HepG2 (cell line): ENCODE results near the gene BST2. TPM values are rescaled to one million over a fixed set of nuclear protein-coding genes. Genes with fewer than 3 reads are reported as not detected.

ENCODE experiments used
- ATAC-seq: fragments of 200-7000 bp; cut with Tn5 transposase; 3 replicates; pipeline ENCODE4 v1.9.1; 2020; ENCODE audit warnings: mild to moderate bottlenecking, moderate library complexity
- BruUV-seq: library from RNA; stranded (reverse); fragments of 400-500 nt; replicated peaks from 2 replicates; lab custom pipeline; 2021; lab: Mats Ljungman, UMichigan
- CTCF ChIA-PET: fragments of 300-600 bp; formaldehyde crosslinking; extraction: SDS; loops from one replicate; lab custom pipeline; 2021; ENCODE audit warnings: low total read pairs, inconsistent platforms, low intra/inter-chr PET ratio; lab: Yijun Ruan, JAX
- POLR2A ChIA-PET: fragments of 350-600 bp; sonication (Branson Sonifier 250); formaldehyde crosslinking; loops from one replicate; lab custom pipeline; 2020; ENCODE audit warnings: antibody characterized with exemption, inconsistent platforms; lab: Yijun Ruan, JAX
- DNase-seq: peaks from one replicate; pipeline ENCODE4 v3.0.0-alpha.2; 2015; ENCODE audit warnings: low spot score
- FAIRE-seq: peaks from 3 replicates; lab custom pipeline; 2011; peaks lifted over from hg19 to GRCh38; lab: Jason Lieb, UNC
- H2AFZ ChIP-seq: one replicate; pipeline ENCODE4 v1.6.1; 2011; ENCODE audit warnings: low read length, inconsistent platforms
- H3K27ac ChIP-seq: fragments of 300-600 bp; 3 replicates; pipeline ENCODE4 v1.8.0; 2011; ENCODE audit warnings: mixed run types, mild to moderate bottlenecking, mixed read lengths, low read length, inconsistent platforms; ENCODE audit not compliant: insufficient read depth; ENCODE audit errors: extremely low read length
- H3K27me3 ChIP-seq, 2 experiments: fragments of 200-600 bp in 1 of 2; 2 replicates in 1 of 2; 3 replicates in 1 of 2; pipeline versions ENCODE4 v1.6.0 to v1.8.0; 2011; ENCODE audit warnings: low read length in 2 of 2, mild to moderate bottlenecking in 2 of 2, moderate library complexity in 2 of 2, inconsistent platforms in 1 of 2; ENCODE audit not compliant: insufficient read depth in 2 of 2, control insufficient read depth in 1 of 2
- H3K36me3 ChIP-seq, 2 experiments: fragments of 200-600 bp in 1 of 2; replicated peaks in 1 of 2; 2 replicates in 1 of 2; 3 replicates in 1 of 2; pipeline versions ENCODE4 v1.5.1 to v1.8.0; 2011; ENCODE audit warnings: low read length in 2 of 2, inconsistent platforms in 1 of 2; ENCODE audit not compliant: insufficient read depth in 2 of 2, control insufficient read depth in 1 of 2
- H3K4me1 ChIP-seq: 2 replicates; pipeline ENCODE4 v1.5.1; 2012; ENCODE audit warnings: low read length, inconsistent platforms; ENCODE audit not compliant: insufficient read depth
- H3K4me2 ChIP-seq: 2 replicates; pipeline ENCODE4 v1.6.0; 2011; ENCODE audit warnings: low read depth, low read length, inconsistent platforms
- H3K4me3 ChIP-seq, 3 experiments: fragments of 200-600 bp in 1 of 3; sonication (generic), shearing (Covaris generic) in 1 of 3; replicated peaks in 1 of 3; 2 replicates each; pipeline ENCODE4 v1.5.1; 2011 to 2016; ENCODE audit warnings: low read length in 3 of 3, inconsistent platforms in 2 of 3, low read depth in 2 of 3, mild to moderate bottlenecking in 2 of 3, control low read depth in 1 of 3, mixed read lengths in 1 of 3; ENCODE audit not compliant: insufficient read depth in 1 of 3
- H3K79me2 ChIP-seq: one replicate; pipeline ENCODE4 v1.6.1; 2011; ENCODE audit warnings: low read length, inconsistent platforms; ENCODE audit not compliant: insufficient read depth
- H3K9ac ChIP-seq: 2 replicates; pipeline ENCODE4 v1.6.0; 2011; ENCODE audit warnings: mild to moderate bottlenecking, low read depth, low read length, inconsistent platforms; ENCODE audit not compliant: insufficient read depth
- H3K9me3 ChIP-seq: 2 replicates; pipeline ENCODE4 v1.5.1; 2012; ENCODE audit warnings: mild to moderate bottlenecking, low read length
- H4K20me1 ChIP-seq: 2 replicates; pipeline ENCODE4 v1.6.0; 2011; ENCODE audit warnings: inconsistent platforms, mild to moderate bottlenecking, low read length, moderate library complexity; ENCODE audit not compliant: insufficient read depth
- ARHGAP35 ChIP-seq: sonication (generic); formaldehyde crosslinking; IDR thresholded peaks from 2 replicates; pipeline ENCODE4 v1.9.0; 2022; ENCODE audit warnings: mild to moderate bottlenecking, inconsistent platforms, moderate library complexity, missing genetic modification reagents, borderline replicate concordance
- HMGXB3 ChIP-seq: sonication (generic); formaldehyde crosslinking; IDR thresholded peaks from 2 replicates; pipeline ENCODE4 v1.4.0; 2020; ENCODE audit warnings: missing genetic modification reagents, borderline replicate concordance
- NFIC ChIP-seq: IDR thresholded peaks from 2 replicates; pipeline ENCODE4 v1.6.1; 2012; ENCODE audit warnings: mild to moderate bottlenecking, low read length, inconsistent platforms
- ZFP90 ChIP-seq: sonication (generic); formaldehyde crosslinking; IDR thresholded peaks from 2 replicates; pipeline ENCODE4 v1.8.0; 2022; ENCODE audit warnings: missing genetic modification reagents, mild to moderate bottlenecking, inconsistent platforms, borderline replicate concordance
- ZNF768 ChIP-seq: sonication (generic); formaldehyde crosslinking; IDR thresholded peaks from 2 replicates; pipeline ENCODE4 v1.4.0; 2020; ENCODE audit warnings: missing genetic modification reagents
- ZNF777 ChIP-seq: sonication (generic); formaldehyde crosslinking; IDR thresholded peaks from 2 replicates; pipeline ENCODE4 v1.4.0; 2020; ENCODE audit warnings: missing genetic modification reagents
- WGBS: methylation state at CpG from one replicate; pipeline ENCODE4 v1.1.6; 2017; ENCODE audit warnings: low lambda C conversion rate; 5-methylcytosine and 5-hydroxymethylcytosine counted together
- in situ Hi-C: cut with HindIII; loops from 2 replicates; pipeline ENCODE4 v1.10.0; 2017; ENCODE audit warnings: low pct_unique_long_range_greater_than_20kb; ENCODE audit not compliant: extremely low pct_ligation_motif_present
- intact Hi-C: fragments of 100-400 bp; cut with micrococcal nuclease; formaldehyde crosslinking; loops from one replicate; pipeline ENCODE4 v1.10.0; 2022; ENCODE audit not compliant: unreplicated experiment
- polyA plus RNA-seq, 8 experiments: library from polyadenylated mRNA; depleted of rRNA in 3 of 8; stranded (reverse) in 7 of 8; unstranded in 1 of 8; fragments of >200 nt; fragmentation: Illumina TruSeq in 4 of 8; extraction: Trizol in 4 of 8; gene quantifications; 2 replicates each; pipeline versions ENCODE4 v1.2.1 to v1.2.3, GENCODE V29; 2011 to 2016; ENCODE audit warnings: low read depth in 4 of 8, missing spikeins in 1 of 8, mixed read lengths in 1 of 8; ENCODE audit not compliant: insufficient read depth in 1 of 8
- total RNA-seq, 5 experiments: library from RNA; depleted of rRNA; stranded (reverse); fragments of >200 nt; fragmentation: Illumina TruSeq; extraction: Trizol; gene quantifications; 2 replicates each; pipeline ENCODE4 v1.2.3, GENCODE V29; 2016; ENCODE audit warnings: low read depth in 1 of 5

Gene BST2
- total and polyA plus RNA-seq, 2 of the 13 experiments (the other 11 are each of a cell fraction or from before 2014, with no cell fraction given): 58.8 to 93.8 TPM

- ATAC-seq: no peak; the same call in 2 of the 3 replicates
- POLR2A ChIA-PET: no interaction called here
- Histone ChIP-seq H3K9ac (no peak overlapping the region), H3K4me3 (no peak overlapping the region), H3K36me3 (no peaks in the 10 kb centered on the region), H3K9me3 (no peaks in the 10 kb centered on the region), H4K20me1 (no peaks in the 10 kb centered on the region), H2AFZ (no peak overlapping the region), H3K79me2 (no peaks in the 10 kb centered on the region), H3K27ac (no peak overlapping the region), H3K27me3 (peaks cover 4 to 19% of the 10 kb centered on the region in 2 experiments; a peak in 4 of 5 replicates), H3K4me1 (no peaks in the 10 kb centered on the region), H3K4me2 (no peak overlapping the region)
- BruUV-seq: no TSS peak
- CTCF ChIA-PET: interaction anchor here (2.5 kb wide), 1 partner anchor 12 kb away, joined by 18 read pairs; no protein-coding TSS in a partner anchor
- intact Hi-C loops: no loop called here
- FAIRE-seq: no peak
- 29% methylated on average over 13 of the region's 13 CpGs for WGBS
- no peak for TF ChIP-seq ZNF777
- in situ Hi-C loops: loop anchor here (10.0 kb wide), 1 partner anchor 120 kb away; no protein-coding TSS in a partner anchor
- DNase-seq: no peak
Measured at GRCh38 chr19:17454576-17455071, 49.2 kb upstream of the BST2 start.

- Histone ChIP-seq H3K79me2 (no peaks in the 10 kb centered on the region), H3K36me3 (no peaks in the 10 kb centered on the region), H3K27ac (no peak overlapping the region), H3K4me3 (no peak overlapping the region), H3K4me2 (no peak overlapping the region), H4K20me1 (no peaks in the 10 kb centered on the region), H3K9me3 (no peaks in the 10 kb centered on the region), H3K4me1 (0 out of 2 replicates have a peak, but pooled peaks cover 7% of the 10 kb centered on the region), H3K9ac (no peak overlapping the region), H2AFZ (no peak overlapping the region), H3K27me3 (peaks cover 4 to 14% of the 10 kb centered on the region in 2 experiments; a peak in 4 of 5 replicates)
- in situ Hi-C loops: loop anchor here (10.0 kb wide), 1 partner anchor 123 kb away; no protein-coding TSS in a partner anchor
- intact Hi-C loops: no loop called here
- POLR2A ChIA-PET: no interaction called here
- CTCF ChIA-PET: no interaction called here
- BruUV-seq: no TSS peak
- 59% methylated on average over 4 of the region's 4 CpGs for WGBS
- ATAC-seq (no peak), DNase-seq (no peak), FAIRE-seq (no peak)
- TF ChIP-seq NFIC: no peak
- peak; percentile 80; the same call in 1 of the 2 replicates for TF ChIP-seq ZNF768 (CRISPR knock-in tag)
- TF ChIP-seq ZFP90: no peak
- no peak for TF ChIP-seq HMGXB3 (CRISPR knock-in tag)
- TF ChIP-seq ARHGAP35 (CRISPR knock-in tag): no peak
Measured at GRCh38 chr19:17451820-17452219, 46.4 kb upstream of the BST2 start.
